IMR-90 (cell line): ENCODE measurements around the gene IRX1. TPM values are rescaled to one million over a fixed set of nuclear protein-coding genes. Genes with fewer than 3 reads are reported as not detected.

Experiments
- ATAC-seq: fragments of 200-7000 bp; cut with Tn5 transposase; 2 replicates; pipeline ENCODE4 v1.9.1; 2020; ENCODE audit warnings: low read depth, mild to moderate bottlenecking, moderate library complexity
- BruUV-seq: library from RNA; stranded (reverse); fragments of 400-500 nt; replicated peaks from 2 replicates; lab custom pipeline; 2021; lab: Mats Ljungman, UMichigan
- CTCF ChIA-PET: fragments of 300-600 bp; formaldehyde crosslinking; extraction: SDS; loops from one replicate; lab custom pipeline; 2021; ENCODE audit warnings: antibody characterized with exemption; lab: Yijun Ruan, JAX
- POLR2A ChIA-PET: fragments of 300-600 bp; sonication (Branson Sonifier 250); formaldehyde crosslinking; loops from one replicate; lab custom pipeline; 2022; ENCODE audit warnings: antibody characterized with exemption; ENCODE audit not compliant: unreplicated experiment; lab: Charles Lee
- DNase-seq: peaks from one replicate; pipeline ENCODE4 v3.0.0; 2013
- H2AFZ ChIP-seq: replicated peaks from 2 replicates; pipeline ENCODE3; 2013; ENCODE audit warnings: low read length, mild to moderate bottlenecking; ENCODE audit not compliant: poor library complexity
- H2AK5ac ChIP-seq: 2 replicates; pipeline ENCODE4 v1.6.1; 2013; ENCODE audit warnings: low read depth, low read length, inconsistent platforms
- H2AK9ac ChIP-seq: replicated peaks from 2 replicates; pipeline ENCODE3; 2013; ENCODE audit warnings: mild to moderate bottlenecking, low read depth, low read length, moderate library complexity; ENCODE audit not compliant: poor library complexity
- H2BK120ac ChIP-seq: 2 replicates; pipeline ENCODE4 v1.6.1; 2013; ENCODE audit warnings: low read depth, low read length, inconsistent platforms
- H2BK15ac ChIP-seq: 3 replicates; pipeline ENCODE4 v1.6.1; 2013; ENCODE audit warnings: low read depth, low read length, inconsistent platforms
- H2BK20ac ChIP-seq: 2 replicates; pipeline ENCODE4 v1.6.1; 2013; ENCODE audit warnings: low read depth, mild to moderate bottlenecking, inconsistent platforms, low read length, moderate library complexity
- H2BK5ac ChIP-seq: 2 replicates; pipeline ENCODE4 v1.6.1; 2013; ENCODE audit warnings: mild to moderate bottlenecking, low read depth, low read length, inconsistent platforms; ENCODE audit not compliant: poor library complexity, severe bottlenecking
- H3K14ac ChIP-seq: replicated peaks from 2 replicates; pipeline ENCODE4 v1.6.1; 2013; ENCODE audit warnings: low read depth, low read length, inconsistent platforms
- H3K18ac ChIP-seq: 2 replicates; pipeline ENCODE4 v1.6.1; 2013; ENCODE audit warnings: low read depth, low read length, control low read depth
- H3K23ac ChIP-seq: 2 replicates; pipeline ENCODE4 v1.6.1; 2013; ENCODE audit warnings: low read depth, low read length, inconsistent platforms
- H3K27ac ChIP-seq: 2 replicates; pipeline ENCODE4 v1.5.1; 2013; ENCODE audit warnings: mild to moderate bottlenecking, control low read depth, low read length; ENCODE audit not compliant: insufficient read depth
- H3K27me3 ChIP-seq: 2 replicates; pipeline ENCODE4 v1.6.1; 2013; ENCODE audit warnings: low read length; ENCODE audit not compliant: control insufficient read depth, insufficient read depth
- H3K36me3 ChIP-seq: 2 replicates; pipeline ENCODE4 v1.6.1; 2013; ENCODE audit warnings: low read length, mixed read lengths; ENCODE audit not compliant: control insufficient read depth, insufficient read depth
- H3K4ac ChIP-seq: 2 replicates; pipeline ENCODE4 v1.6.1; 2013; ENCODE audit warnings: low read depth, low read length, inconsistent platforms
- H3K4me1 ChIP-seq: 2 replicates; pipeline ENCODE4 v1.6.1; 2013; ENCODE audit warnings: low read length, mixed read lengths; ENCODE audit not compliant: control insufficient read depth, insufficient read depth
- H3K4me2 ChIP-seq: 2 replicates; pipeline ENCODE4 v1.6.1; 2013; ENCODE audit warnings: low read depth, mild to moderate bottlenecking, control low read depth, low read length, moderate library complexity
- H3K4me3 ChIP-seq: 2 replicates; pipeline ENCODE4 v1.5.1; 2013; ENCODE audit warnings: low read depth, mild to moderate bottlenecking, control low read depth, low read length, moderate library complexity; ENCODE audit not compliant: insufficient read depth
- H3K56ac ChIP-seq: 2 replicates; pipeline ENCODE4 v1.6.1; 2013; ENCODE audit warnings: low read length, inconsistent platforms; ENCODE audit not compliant: insufficient read depth; ENCODE audit errors: extremely low read depth
- H3K79me1 ChIP-seq, 2 experiments: 2 replicates each; pipeline ENCODE4 v1.6.1; 2013; ENCODE audit warnings: low read length in 2 of 2, inconsistent platforms in 1 of 2, low read depth in 1 of 2
- H3K9ac ChIP-seq: 2 replicates; pipeline ENCODE4 v1.6.1; 2013; ENCODE audit warnings: low read depth, low read length, control low read depth
- H3K9me1 ChIP-seq: 2 replicates; pipeline ENCODE4 v1.6.1; 2013; ENCODE audit warnings: low read length, inconsistent platforms; ENCODE audit not compliant: insufficient read depth
- H3K9me3 ChIP-seq: 2 replicates; pipeline ENCODE4 v1.6.1; 2013; ENCODE audit warnings: low read length; ENCODE audit not compliant: control insufficient read depth, insufficient read depth
- H4K20me1 ChIP-seq: 2 replicates; pipeline ENCODE4 v1.6.1; 2013; ENCODE audit warnings: low read length, inconsistent platforms; ENCODE audit not compliant: insufficient read depth
- H4K5ac ChIP-seq: 2 replicates; pipeline ENCODE4 v1.6.1; 2013; ENCODE audit warnings: mild to moderate bottlenecking, low read depth, low read length, control low read depth
- H4K8ac ChIP-seq, 2 experiments: 2 replicates each; pipeline ENCODE4 v1.6.1; 2013; ENCODE audit warnings: low read depth in 2 of 2, low read length in 2 of 2, control low read depth in 1 of 2, inconsistent platforms in 1 of 2
- H4K91ac ChIP-seq: 2 replicates; pipeline ENCODE4 v1.6.1; 2013; ENCODE audit warnings: low read depth, low read length, inconsistent platforms; ENCODE audit not compliant: insufficient read depth
- BHLHE40 ChIP-seq: fragments of 150-350 bp; IDR thresholded peaks from 2 replicates; pipeline ENCODE4 v1.6.1; 2016; ENCODE audit warnings: mild to moderate bottlenecking, low read depth, low read length
- CEBPB ChIP-seq: IDR thresholded peaks from 2 replicates; pipeline ENCODE4 v1.6.1; 2012; ENCODE audit warnings: low read depth, low read length, improper control_type of control experiment
- CHD1 ChIP-seq: IDR thresholded peaks from 2 replicates; pipeline ENCODE4 v1.6.1; 2012; ENCODE audit warnings: low read depth, low read length, improper control_type of control experiment
- RCOR1 ChIP-seq: IDR thresholded peaks from 2 replicates; pipeline ENCODE4 v1.6.1; 2012; ENCODE audit warnings: mild to moderate bottlenecking, low read length, improper control_type of control experiment; ENCODE audit not compliant: insufficient replicate concordance
- RFX5 ChIP-seq: IDR thresholded peaks from 2 replicates; pipeline ENCODE4 v1.8.0; 2012; ENCODE audit warnings: low read depth, mild to moderate bottlenecking, low read length, moderate library complexity
- WGBS, 2 experiments: methylation state at CpG; one replicate each; pipeline versions ENCODE4 v1.1.5 to v1.1.7; 2013; ENCODE audit warnings: missing lambda C conversion rate in 2 of 2; ENCODE audit not compliant: insufficient read length in 1 of 2; ENCODE audit errors: extremely low coverage in 2 of 2; 5-methylcytosine and 5-hydroxymethylcytosine counted together
- dilution Hi-C: fragments of 300-500 bp; cut with HindIII; formaldehyde crosslinking; loops from one replicate; pipeline ENCODE4 v1.14.3; 2018; ENCODE audit warnings: low sequenced_read_pairs; ENCODE audit not compliant: unreplicated experiment
- in situ Hi-C: fragments of 300-500 bp; cut with MboI; formaldehyde crosslinking; loops from 3 replicates; pipeline ENCODE4 v1.14.3; 2019; ENCODE audit warnings: low sequenced_read_pairs, inconsistent platforms, mixed read lengths
- intact Hi-C: fragments of 100-400 bp; cut with micrococcal nuclease; formaldehyde crosslinking; loops from 2 replicates; pipeline ENCODE4 v1.10.0; 2022
- polyA plus RNA-seq, 3 experiments: library from polyadenylated mRNA; depleted of rRNA; stranded (reverse); fragments of >200 nt; gene quantifications; 2 replicates each; pipeline ENCODE4 v1.2.3, GENCODE V29; 2012; ENCODE audit warnings: low replicate concordance in 1 of 3
- total RNA-seq: library from RNA; depleted of rRNA; stranded (reverse); fragments of >200 nt; gene quantifications from 2 replicates; pipeline ENCODE4 v1.2.3, GENCODE V29; 2012

The IRX1 gene
- total and polyA plus RNA-seq, 2 of the 4 experiments (the other 2 are of a cell fraction): not detected

- POLR2A ChIA-PET: no interaction called here
- no peak overlapping the region for H3K9ac ChIP-seq
- TF ChIP-seq CHD1: no peak
- no peak for TF ChIP-seq RCOR1
- no peak for TF ChIP-seq CEBPB
- TF ChIP-seq BHLHE40: no peak
- no peak for TF ChIP-seq RFX5
- no peaks in the 10 kb centered on the region for H3K4me1 ChIP-seq
- no peak overlapping the region for H2BK5ac ChIP-seq
- no peak overlapping the region for H2BK120ac ChIP-seq
- DNase-seq: no peak
- in situ Hi-C loops: no loop called here
- intact Hi-C loops: no loop called here
- no peak overlapping the region for H2BK15ac ChIP-seq
- no peak overlapping the region for H3K27ac ChIP-seq
- no peak overlapping the region for H3K56ac ChIP-seq
- no peak overlapping the region for H3K23ac ChIP-seq
- dilution Hi-C loops: no loop called here
- no peak overlapping the region for H2AK5ac ChIP-seq
- no peak overlapping the region for H3K4ac ChIP-seq
- no peaks in the 10 kb centered on the region for H3K9me1 ChIP-seq
- no peaks in the 10 kb centered on the region for H3K36me3 ChIP-seq
- H3K9me3 ChIP-seq: no peaks in the 10 kb centered on the region
- no peak overlapping the region for H4K5ac ChIP-seq
- H3K18ac ChIP-seq: no peak overlapping the region
- no CpG with 5 or more reads among the region's 11 CpGs for WGBS, 2 experiments
- ATAC-seq: no peak
- H2AFZ ChIP-seq: no peak overlapping the region
- no TSS peak for BruUV-seq
- H3K14ac ChIP-seq: no peak overlapping the region
- peaks cover 2% of the 10 kb centered on the region; the same call in 1 of the 2 replicates for H3K27me3 ChIP-seq
- H4K91ac ChIP-seq: no peak overlapping the region
- no peak overlapping the region for H3K4me3 ChIP-seq
- no peaks in the 10 kb centered on the region for H3K79me1 ChIP-seq
- H3K4me2 ChIP-seq: no peak overlapping the region
- H2BK20ac ChIP-seq: no peak overlapping the region
- H4K20me1 ChIP-seq: no peaks in the 10 kb centered on the region
- no peak overlapping the region for H2AK9ac ChIP-seq
- H4K8ac ChIP-seq: no peak overlapping the region
- CTCF ChIA-PET: no interaction called here
These were observed 12.0 kb downstream of the IRX1 start for GRCh38 chr5:3607541-3608181.
